Peyer's patch (tissue), 4 donors: ENCODE measurements around the gene NDUFS1.

Experiments
- CTCF ChIP-seq, 6 experiments: fragments of 450-650 bp in 4 of 6; fragments of 200-600 bp in 2 of 6; sonication (generic) in 1 of 6; IDR thresholded peaks; one replicate each; pipeline ENCODE4 v1.5.1; 2017 to 2019; ENCODE audit warnings: antibody characterized with exemption in 6 of 6, mild to moderate bottlenecking in 3 of 6, moderate library complexity in 1 of 6
- POLR2A ChIP-seq, 2 donors: fragments of 450-650 bp; IDR thresholded peaks; one replicate each; pipeline ENCODE4 v1.5.1; 2017; ENCODE audit warnings: antibody characterized with exemption in 2 of 2, mild to moderate bottlenecking in 2 of 2, moderate library complexity in 2 of 2

GRCh38 chr2:206069417-206069816, 89.8 kb downstream of the NDUFS1 start:
- TF ChIP-seq CTCF (IDR thresholded peaks at IDR 0.05), result no peak
- TF ChIP-seq POLR2A (IDR thresholded peaks at IDR 0.05), result no peak
